ENCODE data around the gene ORC1.

ORC1 gene

DNA sequence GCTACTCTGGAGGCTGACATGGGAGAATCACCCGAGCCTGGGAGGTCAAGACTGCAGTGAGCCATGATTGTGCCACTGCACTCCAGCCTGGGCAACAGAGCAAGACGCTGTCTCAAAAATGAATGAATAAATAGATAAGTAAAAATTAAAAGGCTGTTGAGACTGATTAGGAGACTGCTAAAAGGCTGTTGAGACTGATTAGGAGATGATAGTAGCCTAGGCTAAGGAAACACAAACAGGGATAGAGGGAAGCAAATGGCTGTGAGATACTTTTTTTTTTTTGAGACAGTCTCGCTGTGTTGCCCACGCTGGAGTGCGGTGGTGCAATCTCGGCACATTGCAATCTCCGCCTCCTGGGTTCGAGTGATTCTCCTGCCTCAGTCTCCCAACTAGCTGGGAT lies 28.6 kb upstream of the ORC1 start:
- H3K4me3 ChIP-seq (ENCODE audit: low read depth, low read length): no peak overlapping the region
- no peak for TF ChIP-seq CTCF (IDR thresholded peaks at IDR 0.05; ENCODE audit: low read depth, low read length, missing control alignments)
- no peak for DNase-seq (ENCODE audit: low read depth)

GRCh38 chr1:52427152-52427551 lies 22.9 kb upstream of the ORC1 start:
- no peak for DNase-seq (ENCODE audit: low read depth)
- H3K4me3 ChIP-seq (ENCODE audit: low read depth, low read length): no peak overlapping the region
- no peak for TF ChIP-seq CTCF (IDR thresholded peaks at IDR 0.05; ENCODE audit: low read depth, low read length, missing control alignments)

GRCh38 chr1:52426371-52426770 lies 22.1 kb upstream of the ORC1 start:
- H3K4me3 ChIP-seq (ENCODE audit: low read depth, low read length): no peak overlapping the region
- DNase-seq (ENCODE audit: low read depth): no peak
- no peak for TF ChIP-seq CTCF (IDR thresholded peaks at IDR 0.05; ENCODE audit: low read depth, low read length, missing control alignments)

DNA sequence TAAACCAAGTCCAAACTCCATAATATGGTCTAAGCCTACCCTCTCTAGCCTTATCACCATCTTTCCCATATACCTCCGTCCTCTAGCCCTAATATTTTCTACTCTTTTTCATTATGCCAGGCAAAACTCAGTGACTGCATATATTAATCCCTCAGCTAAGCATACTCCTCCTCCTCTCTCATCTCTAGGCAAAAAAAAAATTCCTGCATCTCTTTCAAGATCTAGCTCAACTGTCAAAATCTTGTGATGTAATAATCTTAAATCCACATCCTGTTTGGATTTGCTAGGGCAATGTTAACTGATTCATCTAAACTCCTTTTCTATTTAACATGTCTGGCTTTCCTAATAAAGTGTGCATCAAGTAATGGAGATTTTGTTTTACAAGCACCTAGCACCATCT lies 20.6 kb upstream of the ORC1 start:
- DNase-seq (ENCODE audit: low read depth): no peak
- no peak overlapping the region for H3K4me3 ChIP-seq (ENCODE audit: low read depth, low read length)
- TF ChIP-seq CTCF (IDR thresholded peaks at IDR 0.05; ENCODE audit: low read depth, low read length, missing control alignments): no peak

DNA sequence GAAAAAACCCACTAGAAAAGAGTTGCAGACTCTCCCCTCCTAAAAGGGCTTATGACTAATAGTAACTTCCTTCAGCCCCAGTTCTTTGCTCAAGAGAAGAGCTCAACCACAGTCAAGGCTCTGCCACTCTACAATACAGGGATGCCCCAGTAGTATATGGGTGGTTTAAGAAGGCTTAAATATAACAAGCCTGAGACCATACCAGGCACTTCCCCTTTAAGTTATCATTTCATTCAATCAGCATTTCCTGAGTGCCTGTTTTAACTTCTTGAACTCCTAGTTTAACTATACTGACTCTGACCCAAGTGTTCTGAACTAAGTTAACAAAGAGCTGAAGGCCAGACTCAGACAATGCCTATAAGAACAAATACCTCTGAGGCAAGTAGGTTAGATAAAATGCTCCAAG lies 20.0 kb upstream of the ORC1 start:
- no peak for DNase-seq (ENCODE audit: low read depth)

GRCh38 chr1:52423771-52424170 lies 19.5 kb upstream of the ORC1 start:
- DNase-seq (ENCODE audit: low read depth): no peak
- TF ChIP-seq CTCF (IDR thresholded peaks at IDR 0.05; ENCODE audit: low read depth, low read length, missing control alignments): no peak
- no peak overlapping the region for H3K4me3 ChIP-seq (ENCODE audit: low read depth, low read length)

More for the DNA sequence above, 20.0 kb upstream of the ORC1 start:
- H3K4me3 ChIP-seq (ENCODE audit: low read depth, low read length): no peak overlapping the region
- no peak for TF ChIP-seq CTCF (IDR thresholded peaks at IDR 0.05; ENCODE audit: low read depth, low read length, missing control alignments)

DNA sequence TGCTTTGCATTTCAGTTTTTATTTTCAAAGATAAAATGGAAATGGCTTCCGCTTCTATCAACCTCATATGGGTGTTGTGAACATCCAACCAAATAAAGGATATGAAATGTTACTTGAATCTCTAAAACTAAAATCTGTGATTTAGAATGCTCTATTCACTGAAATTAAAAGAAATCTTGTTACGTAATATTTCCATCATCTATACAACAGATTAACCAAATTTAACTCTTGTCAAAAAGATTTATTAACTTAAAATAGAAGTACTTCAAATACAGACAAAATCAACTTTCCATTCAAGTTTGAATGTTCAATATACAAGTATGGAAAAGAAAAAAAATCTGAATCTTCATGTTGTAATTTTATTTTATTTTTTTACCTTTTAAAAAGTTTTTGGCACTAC lies 18.8 kb upstream of the ORC1 start:
- no peak for TF ChIP-seq CTCF (IDR thresholded peaks at IDR 0.05; ENCODE audit: low read depth, low read length, missing control alignments)
- H3K4me3 ChIP-seq (ENCODE audit: low read depth, low read length): no peak overlapping the region
- DNase-seq (ENCODE audit: low read depth): no peak
